Fibroblast of lung (primary cell): ENCODE data around the gene EGR2.

ENCODE experiments used
- EZH2 ChIP-seq: IDR thresholded peaks from 2 replicates; pipeline ENCODE4 v1.5.1; 2012; ENCODE audit warnings: low read length, control low read depth, mild to moderate bottlenecking; ENCODE audit errors: missing control alignments
- TF ChIP-seq, protein P1 (sequence below), 2 donors: IDR thresholded peaks in 1 of 2; conservative IDR thresholded peaks in 1 of 2; 1 replicate in 1 of 2; 2 replicates in 1 of 2; pipeline ENCODE4 v1.5.1; 2011 to 2012; ENCODE audit warnings: low read length in 2 of 2, control low read depth in 1 of 2, inconsistent platforms in 1 of 2, low read depth in 1 of 2, mild to moderate bottlenecking in 1 of 2

DNA sequence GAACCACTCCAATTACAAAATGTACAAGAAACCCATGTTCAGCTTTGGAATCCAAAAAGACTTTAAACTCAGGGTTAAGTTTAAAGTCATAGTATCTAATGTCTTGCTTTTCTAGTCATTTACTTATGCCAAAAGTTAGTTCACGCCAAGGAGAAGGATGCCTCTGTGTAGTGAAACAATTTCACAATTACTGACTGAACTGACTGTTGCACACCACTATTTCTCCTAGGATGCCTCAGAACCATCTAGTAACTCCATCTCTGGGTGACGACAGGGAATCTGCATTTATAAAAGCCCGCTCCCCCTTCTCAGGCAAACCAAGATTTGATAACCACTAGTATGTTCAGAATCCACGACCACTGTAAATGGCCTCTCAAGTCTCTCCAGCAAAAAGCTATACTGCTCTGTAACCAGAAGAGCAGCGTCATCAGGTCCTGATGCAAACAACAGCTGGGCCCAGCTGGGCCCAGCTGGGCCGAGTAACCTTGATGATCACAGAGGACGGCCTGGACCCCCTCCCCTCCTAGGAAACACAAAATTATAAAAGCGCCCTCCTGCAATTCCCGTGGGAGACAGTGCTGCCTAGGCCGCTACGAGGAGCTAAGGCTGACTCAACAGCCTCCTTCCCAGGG is 12.3 kb downstream of the EGR2 start:
- TF ChIP-seq, protein P1, sequence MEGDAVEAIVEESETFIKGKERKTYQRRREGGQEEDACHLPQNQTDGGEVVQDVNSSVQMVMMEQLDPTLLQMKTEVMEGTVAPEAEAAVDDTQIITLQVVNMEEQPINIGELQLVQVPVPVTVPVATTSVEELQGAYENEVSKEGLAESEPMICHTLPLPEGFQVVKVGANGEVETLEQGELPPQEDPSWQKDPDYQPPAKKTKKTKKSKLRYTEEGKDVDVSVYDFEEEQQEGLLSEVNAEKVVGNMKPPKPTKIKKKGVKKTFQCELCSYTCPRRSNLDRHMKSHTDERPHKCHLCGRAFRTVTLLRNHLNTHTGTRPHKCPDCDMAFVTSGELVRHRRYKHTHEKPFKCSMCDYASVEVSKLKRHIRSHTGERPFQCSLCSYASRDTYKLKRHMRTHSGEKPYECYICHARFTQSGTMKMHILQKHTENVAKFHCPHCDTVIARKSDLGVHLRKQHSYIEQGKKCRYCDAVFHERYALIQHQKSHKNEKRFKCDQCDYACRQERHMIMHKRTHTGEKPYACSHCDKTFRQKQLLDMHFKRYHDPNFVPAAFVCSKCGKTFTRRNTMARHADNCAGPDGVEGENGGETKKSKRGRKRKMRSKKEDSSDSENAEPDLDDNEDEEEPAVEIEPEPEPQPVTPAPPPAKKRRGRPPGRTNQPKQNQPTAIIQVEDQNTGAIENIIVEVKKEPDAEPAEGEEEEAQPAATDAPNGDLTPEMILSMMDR (conservative IDR thresholded peaks at IDR 0.05 in 1 of 2, IDR thresholded peaks at IDR 0.05 in 1 of 2; ENCODE audit: low read depth in 1 of 2, low read length in 2 of 2) = no peak
- TF ChIP-seq EZH2 = no peak
